ENCODE measurements around the gene KLHDC2.
"Not testable (repeated sequence)": the region's sequence is repeated elsewhere in the genome, so short reads cannot be mapped to it uniquely, and the experiment has no call there.

The KLHDC2 gene

GRCh38 chr14:49745191-49745590, 22.8 kb upstream of the KLHDC2 start:
- no peak overlapping the region for H3K4me3 ChIP-seq (ENCODE audit: low read depth, low read length)
- DNase-seq (ENCODE audit: low read depth), result no peak
- TF ChIP-seq, protein P1, sequence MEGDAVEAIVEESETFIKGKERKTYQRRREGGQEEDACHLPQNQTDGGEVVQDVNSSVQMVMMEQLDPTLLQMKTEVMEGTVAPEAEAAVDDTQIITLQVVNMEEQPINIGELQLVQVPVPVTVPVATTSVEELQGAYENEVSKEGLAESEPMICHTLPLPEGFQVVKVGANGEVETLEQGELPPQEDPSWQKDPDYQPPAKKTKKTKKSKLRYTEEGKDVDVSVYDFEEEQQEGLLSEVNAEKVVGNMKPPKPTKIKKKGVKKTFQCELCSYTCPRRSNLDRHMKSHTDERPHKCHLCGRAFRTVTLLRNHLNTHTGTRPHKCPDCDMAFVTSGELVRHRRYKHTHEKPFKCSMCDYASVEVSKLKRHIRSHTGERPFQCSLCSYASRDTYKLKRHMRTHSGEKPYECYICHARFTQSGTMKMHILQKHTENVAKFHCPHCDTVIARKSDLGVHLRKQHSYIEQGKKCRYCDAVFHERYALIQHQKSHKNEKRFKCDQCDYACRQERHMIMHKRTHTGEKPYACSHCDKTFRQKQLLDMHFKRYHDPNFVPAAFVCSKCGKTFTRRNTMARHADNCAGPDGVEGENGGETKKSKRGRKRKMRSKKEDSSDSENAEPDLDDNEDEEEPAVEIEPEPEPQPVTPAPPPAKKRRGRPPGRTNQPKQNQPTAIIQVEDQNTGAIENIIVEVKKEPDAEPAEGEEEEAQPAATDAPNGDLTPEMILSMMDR (IDR thresholded peaks at IDR 0.05; ENCODE audit: low read depth, low read length, missing control alignments), result no peak
- in situ Hi-C loops (cut with HindIII; ENCODE audit: low sequenced_read_pairs), result no loop called here

DNA sequence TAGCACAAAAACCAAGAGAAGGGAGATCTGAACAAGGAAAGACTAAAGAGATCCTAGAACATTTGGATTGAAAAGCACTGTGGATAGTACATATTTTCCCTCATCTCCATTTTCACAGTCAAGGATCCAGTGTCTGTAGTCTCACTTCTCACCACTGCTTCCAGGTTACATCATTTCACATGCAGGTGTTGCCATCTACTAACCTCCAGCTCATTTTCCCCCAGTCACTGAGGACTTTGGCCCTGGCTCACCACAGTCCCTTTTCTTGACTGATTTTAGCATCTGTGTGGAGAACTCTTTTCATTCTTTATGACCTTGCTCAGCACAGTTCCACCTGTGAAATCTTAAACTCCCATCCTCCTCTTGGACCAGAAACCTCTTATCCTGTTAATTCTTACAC, 21.5 kb upstream of the KLHDC2 start:
- DNase-seq (ENCODE audit: low read depth); H3K4me3 ChIP-seq (ENCODE audit: low read depth, low read length); in situ Hi-C loops (cut with HindIII; ENCODE audit: low sequenced_read_pairs): not testable (repeated sequence)

GRCh38 chr14:49754570-49755097, 13.3 kb upstream of the KLHDC2 start:
- TF ChIP-seq, protein P1 (IDR thresholded peaks at IDR 0.05; ENCODE audit: low read depth, low read length, missing control alignments), result no peak
- in situ Hi-C loops (cut with HindIII; ENCODE audit: low sequenced_read_pairs), result no loop called here
- no peak overlapping the region for H3K4me3 ChIP-seq (ENCODE audit: low read depth, low read length)
- no peak for DNase-seq (ENCODE audit: low read depth)

DNA sequence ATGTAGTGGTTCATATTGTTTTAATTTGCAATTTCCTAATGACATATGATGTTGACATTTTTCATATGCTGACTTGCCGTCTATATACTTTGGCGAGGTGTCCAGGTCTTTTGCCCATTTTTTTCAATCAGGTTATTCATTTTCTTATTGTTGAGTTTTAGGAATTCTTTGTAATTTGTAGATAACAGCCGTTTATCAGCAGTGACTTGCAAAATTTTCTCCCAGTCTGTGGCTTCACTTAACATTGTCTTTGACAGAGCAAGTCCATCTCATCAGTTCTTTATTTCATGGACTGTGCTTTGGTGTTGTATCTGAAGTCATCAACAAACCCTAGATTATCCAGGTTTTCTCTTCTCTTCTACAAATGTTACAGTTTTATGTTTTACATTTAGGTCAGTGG, 12.6 kb upstream of the KLHDC2 start:
- TF ChIP-seq, protein P1 (IDR thresholded peaks at IDR 0.05; ENCODE audit: low read depth, low read length, missing control alignments), result no peak

GRCh38 chr14:49761839-49762551, 6.0 kb upstream of the KLHDC2 start:
- H3K4me3 ChIP-seq (ENCODE audit: low read depth, low read length), result no peak overlapping the region
- TF ChIP-seq, protein P1 (IDR thresholded peaks at IDR 0.05; ENCODE audit: low read depth, low read length, missing control alignments), result no peak
- no peak for DNase-seq (ENCODE audit: low read depth)
- in situ Hi-C loops (cut with HindIII; ENCODE audit: low sequenced_read_pairs), result no loop called here

More for the DNA sequence above, 12.6 kb upstream of the KLHDC2 start:
- H3K4me3 ChIP-seq (ENCODE audit: low read depth, low read length), result no peak overlapping the region
- no peak for DNase-seq (ENCODE audit: low read depth)
- in situ Hi-C loops (cut with HindIII; ENCODE audit: low sequenced_read_pairs), result no loop called here

- in situ Hi-C loops (cut with HindIII; ENCODE audit: low sequenced_read_pairs), result no loop called here
- no peak for DNase-seq (ENCODE audit: low read depth)
- peak overlapping the region; percentile 95 for H3K4me3 ChIP-seq (ENCODE audit: low read depth, low read length)
- TF ChIP-seq, protein P1 (IDR thresholded peaks at IDR 0.05; ENCODE audit: low read depth, low read length, missing control alignments), result no peak
These were observed 1.1 kb upstream of the KLHDC2 start for GRCh38 chr14:49766839-49767238.

DNA sequence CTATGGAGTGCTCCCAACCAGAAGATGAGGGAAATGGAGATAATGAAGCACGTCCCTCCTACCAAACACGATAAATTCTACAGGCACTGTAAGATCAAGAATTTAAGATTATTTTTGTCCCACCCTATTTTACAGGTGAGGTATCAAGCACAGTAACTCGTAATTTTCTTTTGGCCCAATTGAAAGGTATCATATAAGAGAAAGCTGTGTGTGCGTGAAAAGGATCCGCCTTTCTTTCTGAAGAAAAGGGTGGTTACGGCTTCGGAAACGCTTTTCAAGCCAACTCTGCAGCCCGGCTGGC, 733 bp upstream of the KLHDC2 start:
- in situ Hi-C loops (cut with HindIII; ENCODE audit: low sequenced_read_pairs), result no loop called here
- TF ChIP-seq, protein P1 (IDR thresholded peaks at IDR 0.05; ENCODE audit: low read depth, low read length, missing control alignments), result no peak
- no peak for DNase-seq (ENCODE audit: low read depth)
- H3K4me3 ChIP-seq (ENCODE audit: low read depth, low read length), result peak overlapping the region; percentile 95
